OCI-M1 (cell line): Measurements from ENCODE around the gene LCTL.

Source experiments
- DNase-seq: peaks from one replicate; lab custom pipeline; 2025; lab: John Stamatoyannopoulos, UW

The LCTL gene

GRCh38 chr15:66565741-66566144 is at the start of gene LCTL:
LCTL (minus strand) TSS chr15:66565998; CDS start chr15:66565365, 633 bp downstream.
- no peak for DNase-seq

GRCh38 chr15:66614951-66615760 is 49.4 kb upstream of the LCTL start:
- DNase-seq, result no peak

- no peak for DNase-seq
These were observed 48.7 kb upstream of the LCTL start for GRCh38 chr15:66614456-66614855.

- no peak for DNase-seq
These were observed 47.9 kb upstream of the LCTL start for GRCh38 chr15:66613743-66614142.

GRCh38 chr15:66611257-66612053 is 45.7 kb upstream of the LCTL start:
- DNase-seq, result no peak

- no peak for DNase-seq
These were observed 44.1 kb upstream of the LCTL start for GRCh38 chr15:66609876-66610275.

GRCh38 chr15:66608881-66609280 is 43.1 kb upstream of the LCTL start:
- DNase-seq, result no peak

- no peak for DNase-seq
These were observed 42.4 kb upstream of the LCTL start for GRCh38 chr15:66608159-66608558.

- DNase-seq, result peak; percentile 80
These were observed 37.7 kb upstream of the LCTL start for GRCh38 chr15:66603301-66604179.

- no peak for DNase-seq
These were observed 35.7 kb upstream of the LCTL start for GRCh38 chr15:66601521-66601920.

GRCh38 chr15:66600240-66600627 is 34.4 kb upstream of the LCTL start:
- no peak for DNase-seq

- no peak for DNase-seq
These were observed 33.9 kb upstream of the LCTL start for GRCh38 chr15:66599536-66600239.

- DNase-seq, result no peak
These were observed 32.5 kb upstream of the LCTL start for GRCh38 chr15:66598095-66598815.

GRCh38 chr15:66595931-66596545 is 30.2 kb upstream of the LCTL start:
- no peak for DNase-seq

- DNase-seq, result no peak
These were observed 29.5 kb upstream of the LCTL start for GRCh38 chr15:66595332-66595731.

- DNase-seq, result no peak
These were observed 29.0 kb upstream of the LCTL start for GRCh38 chr15:66594836-66595235.

GRCh38 chr15:66594344-66594743 is 28.5 kb upstream of the LCTL start:
- no peak for DNase-seq

GRCh38 chr15:66593219-66593780 is 27.5 kb upstream of the LCTL start:
- no peak for DNase-seq

GRCh38 chr15:66592505-66593218 is 26.9 kb upstream of the LCTL start:
- peak; percentile 53 for DNase-seq
